Esophagus squamous epithelium (tissue), 4 donors: ENCODE results near the gene DYRK1A.

Experiments
- POLR2A ChIP-seq, 4 donors: fragments of 450-650 bp; IDR thresholded peaks; one replicate each; pipeline ENCODE4 v1.6.1; 2017; ENCODE audit warnings: antibody characterized with exemption in 4 of 4, mild to moderate bottlenecking in 4 of 4, moderate library complexity in 3 of 4
- TF ChIP-seq, protein P1 (sequence below), 6 experiments: fragments of 450-650 bp in 4 of 6; fragments of 200-600 bp in 2 of 6; sonication (generic) in 2 of 6; IDR thresholded peaks; one replicate each; pipeline ENCODE4 v1.5.1; 2016 to 2019; ENCODE audit warnings: antibody characterized with exemption in 6 of 6, mild to moderate bottlenecking in 4 of 6, moderate library complexity in 4 of 6

DNA sequence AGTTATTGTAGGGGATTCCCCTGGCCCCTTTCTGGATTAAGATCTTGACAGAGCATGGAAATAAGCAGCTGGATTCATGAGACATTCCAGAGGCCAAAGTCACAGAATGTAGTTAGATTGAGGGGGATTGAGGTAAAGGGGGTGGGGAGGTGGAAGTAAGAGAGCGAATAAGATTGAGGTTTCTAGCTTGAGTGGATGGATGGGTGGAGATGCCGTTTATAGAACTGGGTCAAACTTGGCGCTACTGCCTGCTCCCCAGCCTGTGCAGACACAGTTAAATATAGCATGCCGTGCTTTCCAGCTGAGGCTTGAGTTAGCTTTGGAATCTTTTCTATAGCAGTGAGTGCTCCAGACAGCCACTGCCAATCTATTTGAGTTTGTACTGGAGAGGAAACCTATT, 85.7 kb downstream of the DYRK1A start:
- TF ChIP-seq, protein P1, sequence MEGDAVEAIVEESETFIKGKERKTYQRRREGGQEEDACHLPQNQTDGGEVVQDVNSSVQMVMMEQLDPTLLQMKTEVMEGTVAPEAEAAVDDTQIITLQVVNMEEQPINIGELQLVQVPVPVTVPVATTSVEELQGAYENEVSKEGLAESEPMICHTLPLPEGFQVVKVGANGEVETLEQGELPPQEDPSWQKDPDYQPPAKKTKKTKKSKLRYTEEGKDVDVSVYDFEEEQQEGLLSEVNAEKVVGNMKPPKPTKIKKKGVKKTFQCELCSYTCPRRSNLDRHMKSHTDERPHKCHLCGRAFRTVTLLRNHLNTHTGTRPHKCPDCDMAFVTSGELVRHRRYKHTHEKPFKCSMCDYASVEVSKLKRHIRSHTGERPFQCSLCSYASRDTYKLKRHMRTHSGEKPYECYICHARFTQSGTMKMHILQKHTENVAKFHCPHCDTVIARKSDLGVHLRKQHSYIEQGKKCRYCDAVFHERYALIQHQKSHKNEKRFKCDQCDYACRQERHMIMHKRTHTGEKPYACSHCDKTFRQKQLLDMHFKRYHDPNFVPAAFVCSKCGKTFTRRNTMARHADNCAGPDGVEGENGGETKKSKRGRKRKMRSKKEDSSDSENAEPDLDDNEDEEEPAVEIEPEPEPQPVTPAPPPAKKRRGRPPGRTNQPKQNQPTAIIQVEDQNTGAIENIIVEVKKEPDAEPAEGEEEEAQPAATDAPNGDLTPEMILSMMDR (IDR thresholded peaks at IDR 0.05), result no peak
- TF ChIP-seq POLR2A (IDR thresholded peaks at IDR 0.05), result no peak
